HFFc6 (cell line): ENCODE measurements around the gene E2F8. TPM values are rescaled to one million over a fixed set of nuclear protein-coding genes. Genes with fewer than 3 reads are reported as not detected.
A peak's percentile ranks its signal among the peaks of the same experiment; 100 is the strongest.

ENCODE experiments used
- DNase-seq: peaks from one replicate; pipeline ENCODE4 v3.0.0-alpha.2; 2018
- H3K27ac Mint-ChIP-seq: 2 replicates; pipeline ENCODE4 v1.8.0; 2020; ENCODE audit warnings: mild to moderate bottlenecking, mixed read lengths
- H3K27me3 Mint-ChIP-seq: 2 replicates; pipeline ENCODE4 v1.8.0; 2021; ENCODE audit warnings: mild to moderate bottlenecking, moderate library complexity, mixed read lengths; ENCODE audit not compliant: insufficient read depth
- H3K36me3 Mint-ChIP-seq: 2 replicates; pipeline ENCODE4 v1.8.0; 2021; ENCODE audit warnings: low read depth, mixed read lengths
- H3K4me1 Mint-ChIP-seq: 2 replicates; pipeline ENCODE4 v1.8.0; 2020; ENCODE audit warnings: low read depth, mixed read lengths
- H3K4me3 Mint-ChIP-seq: 2 replicates; pipeline ENCODE4 v1.8.0; 2020; ENCODE audit warnings: mild to moderate bottlenecking, moderate library complexity, mixed read lengths
- H3K9me3 Mint-ChIP-seq: 2 replicates; pipeline ENCODE4 v1.8.0; 2020; ENCODE audit warnings: mild to moderate bottlenecking, mixed read lengths
- CTCF ChIP-seq: fragments of 200-600 bp; sonication (generic); IDR thresholded peaks from 2 replicates; pipeline ENCODE4 v1.5.0; 2021; ENCODE audit warnings: antibody characterized with exemption, mild to moderate bottlenecking
- total RNA-seq, 6 experiments: library from RNA; stranded (reverse); fragmentation: NEBNext Ultra II Directional; extraction: Animal tissue kit (Norgen Biotek cat#: 25700); gene quantifications; 2 replicates in 1 of 6; 3 replicates in 5 of 6; pipeline ENCODE4 v1.2.3, GENCODE V29; 2021

E2F8 gene
- total RNA-seq, 6 experiments from 2014 or later, result 1.5 to 4.3 (median 3.4) TPM

GRCh38 chr11:19187114-19187832 is 53.5 kb downstream of the E2F8 start:
- H3K27ac Mint-ChIP-seq, result no peak overlapping the region
- H3K4me1 Mint-ChIP-seq, result peaks cover 10% of the 10 kb centered on the region; the same call in 1 of the 2 replicates
- peaks cover 2% of the 10 kb centered on the region; the same call in 1 of the 2 replicates for H3K27me3 Mint-ChIP-seq

GRCh38 chr11:19185516-19186052 is 55.2 kb downstream of the E2F8 start:
- Mint-ChIP-seq H3K9me3 (no peaks in the 10 kb centered on the region), H3K36me3 (no peaks in the 10 kb centered on the region), H3K4me1 (peaks cover 10% of the 10 kb centered on the region; the same call in 1 of the 2 replicates), H3K4me3 (no peak overlapping the region), H3K27ac (no peak overlapping the region), H3K27me3 (peaks cover 2% of the 10 kb centered on the region; the same call in 1 of the 2 replicates)
- DNase-seq, result no peak
- TF ChIP-seq CTCF, result no peak

More at GRCh38 chr11:19187114-19187832, 53.5 kb downstream of the E2F8 start:
- H3K9me3 Mint-ChIP-seq, result no peaks in the 10 kb centered on the region
- DNase-seq, result peak; percentile 23
- no peaks in the 10 kb centered on the region for H3K36me3 Mint-ChIP-seq
- H3K4me3 Mint-ChIP-seq, result no peak overlapping the region
- TF ChIP-seq CTCF, result no peak

- no peak for TF ChIP-seq CTCF
- no peak overlapping the region for H3K4me3 Mint-ChIP-seq
- H3K36me3 Mint-ChIP-seq, result no peaks in the 10 kb centered on the region
- no peak for DNase-seq
- H3K9me3 Mint-ChIP-seq, result no peaks in the 10 kb centered on the region
- H3K4me1 Mint-ChIP-seq, result peaks cover 10% of the 10 kb centered on the region; the same call in 1 of the 2 replicates
- H3K27ac Mint-ChIP-seq, result no peak overlapping the region
- peaks cover under 1% of the 10 kb centered on the region; the same call in 1 of the 2 replicates for H3K27me3 Mint-ChIP-seq
Measured at GRCh38 chr11:19185036-19185435, 55.7 kb downstream of the E2F8 start.

- peaks cover 10% of the 10 kb centered on the region; the same call in 1 of the 2 replicates for H3K4me1 Mint-ChIP-seq
- no peak overlapping the region for H3K27ac Mint-ChIP-seq
- H3K9me3 Mint-ChIP-seq, result no peaks in the 10 kb centered on the region
- TF ChIP-seq CTCF, result no peak
- H3K4me3 Mint-ChIP-seq, result no peak overlapping the region
- no peak for DNase-seq
- no peaks in the 10 kb centered on the region for H3K36me3 Mint-ChIP-seq
- no peaks in the 10 kb centered on the region for H3K27me3 Mint-ChIP-seq
Measured at GRCh38 chr11:19183646-19184045, 57.1 kb downstream of the E2F8 start.

- Mint-ChIP-seq H3K4me3 (no peak overlapping the region), H3K4me1 (peaks cover 2% of the 10 kb centered on the region; the same call in 1 of the 2 replicates), H3K9me3 (no peaks in the 10 kb centered on the region), H3K36me3 (no peaks in the 10 kb centered on the region; the same call in 1 of the 2 replicates), H3K27me3 (no peaks in the 10 kb centered on the region), H3K27ac (no peak overlapping the region)
- no peak for TF ChIP-seq CTCF
- no peak for DNase-seq
Measured at GRCh38 chr11:19181531-19182261, 59.0 kb downstream of the E2F8 start.
